Spleen (tissue), 11 donors: ENCODE measurements around the gene GPR78. TPM values are rescaled to one million over a fixed set of nuclear protein-coding genes. Genes with fewer than 3 reads are reported as not detected.

Experiments
- DNase-seq: peaks from one replicate; pipeline ENCODE4 v3.0.0-alpha.2; 2020
- H3K27ac ChIP-seq, 8 donors: fragments of 200-600 bp; sonication (generic) in 7 of 8; 1 replicate in 4 of 8; 2 replicates in 4 of 8; pipeline versions ENCODE4 v1.5.0 to v1.8.0; 2016 to 2021; ENCODE audit warnings: inconsistent platforms in 4 of 8, mild to moderate bottlenecking in 4 of 8, moderate library complexity in 1 of 8
- H3K27me3 ChIP-seq, 7 donors: fragments of 200-600 bp; sonication (generic) in 6 of 7; replicated peaks in 1 of 7; 1 replicate in 4 of 7; 2 replicates in 3 of 7; pipeline versions ENCODE4 v1.5.0 to v1.8.0; 2016 to 2021; ENCODE audit warnings: inconsistent platforms in 3 of 7, mild to moderate bottlenecking in 1 of 7
- H3K36me3 ChIP-seq, 6 donors: fragments of 200-600 bp; sonication (generic) in 5 of 6; 1 replicate in 4 of 6; 2 replicates in 2 of 6; pipeline versions ENCODE4 v1.5.0 to v1.8.0; 2016 to 2021; ENCODE audit warnings: inconsistent platforms in 2 of 6
- H3K4me1 ChIP-seq, 6 donors: fragments of 200-600 bp; sonication (generic) in 5 of 6; 1 replicate in 3 of 6; 2 replicates in 3 of 6; pipeline versions ENCODE4 v1.5.0 to v1.8.0; 2016 to 2021; ENCODE audit warnings: inconsistent platforms in 3 of 6
- H3K4me3 ChIP-seq, 8 donors: fragments of 200-600 bp; sonication (generic) in 7 of 8; 1 replicate in 4 of 8; 2 replicates in 4 of 8; pipeline versions ENCODE4 v1.5.0 to v1.8.0; 2016 to 2021; ENCODE audit warnings: inconsistent platforms in 4 of 8, mild to moderate bottlenecking in 4 of 8, moderate library complexity in 2 of 8
- H3K9me3 ChIP-seq, 8 donors: fragments of 200-600 bp; sonication (generic) in 7 of 8; 1 replicate in 4 of 8; 2 replicates in 4 of 8; pipeline versions ENCODE4 v1.5.0 to v1.8.0; 2016 to 2021; ENCODE audit warnings: inconsistent platforms in 4 of 8
- POLR2A ChIP-seq, 3 donors: fragments of 450-650 bp; IDR thresholded peaks; one replicate each; pipeline ENCODE4 v1.5.1; 2017; ENCODE audit warnings: antibody characterized with exemption in 3 of 3, mild to moderate bottlenecking in 1 of 3
- POLR2AphosphoS5 ChIP-seq, 3 donors: sonication (generic); formaldehyde crosslinking; IDR thresholded peaks; one replicate each; pipeline ENCODE4 v1.5.1; 2017; ENCODE audit warnings: antibody characterized with exemption in 3 of 3
- WGBS, 5 donors: extraction: QIAGEN DNeasy Blood & Tissue Kit in 3 of 5; methylation state at CpG; one replicate each; pipeline versions ENCODE4 v1.1.5 to v1.1.7; 2013 to 2018; 5-methylcytosine and 5-hydroxymethylcytosine counted together
- intact Hi-C: fragments of 100-400 bp; cut with DNase I; formaldehyde crosslinking; loops from one replicate; pipeline ENCODE4 v1.15.0; 2023; ENCODE audit warnings: low total_unique reads
- polyA plus RNA-seq, 3 donors: library from polyadenylated mRNA; stranded (reverse); fragments of 200-250 nt; gene quantifications; one replicate each; pipeline ENCODE4 v1.2.1, GENCODE V29; 2013
- total RNA-seq, 7 donors: library from RNA; depleted of rRNA in 3 of 7; stranded (reverse); fragments of >200 nt in 3 of 7; fragmentation: NEBNext Ultra II Directional in 4 of 7; extraction: Animal tissue kit (Norgen Biotek cat#: 25700) in 4 of 7; gene quantifications; one replicate each; pipeline versions ENCODE4 v1.1.0 to v1.2.1, GENCODE V29; 2016 to 2021
- TF ChIP-seq, protein P1 (sequence below), 11 experiments: fragments of 200-600 bp in 7 of 11; fragments of 450-650 bp in 4 of 11; sonication (generic) in 4 of 11; IDR thresholded peaks in 8 of 11; conservative IDR thresholded peaks in 3 of 11; 1 replicate in 7 of 11; 2 replicates in 4 of 11; pipeline versions ENCODE4 v1.4.0 to v1.8.0; 2016 to 2021; ENCODE audit warnings: antibody characterized with exemption in 11 of 11, inconsistent platforms in 4 of 11, mild to moderate bottlenecking in 1 of 11
- donor health status: healthy with polysubstance abuse.
- donor health status: DM: no; HTN: no; CAD: no; lungs with moderate emphysema.
- donor health status: DM: no; HTN: no; CAD: no.
- donor health status: Bipolar disorder and iron deficiency.
- donor health status: healthy.
- donor health status: DM: no; HTN: no; CAD: no.
- donor health status: DM: yes; HTN: yes; CAD: no.

Gene GPR78
- total and polyA plus RNA-seq, 10 donors = 0.07 to 1.5 (median 0.12) TPM; not detected in 5

DNA sequence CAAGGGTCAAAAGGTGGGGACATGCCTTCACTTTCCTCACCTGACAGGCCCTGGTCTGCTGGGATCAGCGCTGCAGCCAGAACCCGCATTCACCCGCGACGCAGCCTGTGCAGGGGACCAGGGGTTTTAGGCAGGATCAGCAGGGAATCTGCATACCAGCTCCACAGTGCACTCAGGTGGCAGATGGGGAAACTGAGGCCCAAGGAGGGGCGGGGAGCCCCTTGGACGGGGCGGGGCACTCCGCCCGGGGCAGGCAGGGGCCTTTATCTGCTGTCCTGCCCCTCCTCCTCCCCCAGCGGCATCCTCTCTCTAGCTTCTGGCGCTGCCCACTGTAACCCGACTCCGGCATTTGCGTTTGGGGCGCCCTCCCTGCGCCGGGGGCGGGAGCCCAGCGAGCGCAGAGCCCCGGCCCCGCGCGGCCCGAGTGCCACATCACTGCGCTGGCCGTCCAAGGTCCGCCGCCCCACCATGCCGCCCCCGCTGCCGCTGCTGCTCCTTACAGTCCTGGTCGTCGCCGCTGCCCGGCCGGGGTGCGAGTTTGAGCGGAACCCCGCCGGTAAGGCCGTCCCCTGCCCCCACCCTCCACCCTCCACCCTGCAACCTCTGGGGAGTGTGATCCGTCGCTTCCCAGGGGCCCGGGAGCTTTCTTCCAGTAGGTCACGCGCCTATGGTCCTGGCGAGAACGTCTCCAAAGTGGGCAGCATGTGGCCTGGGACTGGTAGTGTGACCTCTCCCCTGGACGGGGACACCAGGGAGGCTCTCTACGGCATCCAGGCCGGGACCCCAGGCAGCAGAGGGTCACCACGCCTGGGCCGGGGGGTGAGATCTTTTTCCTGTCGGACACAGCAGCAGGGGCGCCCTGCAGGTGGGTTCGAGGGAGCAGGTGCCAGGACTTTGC lies 12.4 kb downstream of the GPR78 start, which contains the start of gene CPZ:
TSS of gene CPZ (plus strand) at position 400 of the 898 bp plus-strand sequence. CDS start at position 469, 69 bp downstream.
- no peak within 1 kb of the TSS for H3K27ac ChIP-seq
- no peaks in the 10 kb centered on the region for H3K36me3 ChIP-seq
- H3K9me3 ChIP-seq = no peaks in the 10 kb centered on the region
- peaks cover 0 to 12% (median 2%) of the 10 kb centered on the region in 6 donors for H3K4me1 ChIP-seq
- DNase-seq = no peak
- WGBS, 5 donors = 4 to 5% (median 5%) methylated on average over 49 to 58 of the region's 58 CpGs
- peaks cover 0 to 83% (median 21%) of the 10 kb centered on the region in 7 donors for H3K27me3 ChIP-seq
- TF ChIP-seq POLR2AphosphoS5 (IDR thresholded peaks at IDR 0.05) (no peak), POLR2A (IDR thresholded peaks at IDR 0.05) (no peak)
- TF ChIP-seq, protein P1, sequence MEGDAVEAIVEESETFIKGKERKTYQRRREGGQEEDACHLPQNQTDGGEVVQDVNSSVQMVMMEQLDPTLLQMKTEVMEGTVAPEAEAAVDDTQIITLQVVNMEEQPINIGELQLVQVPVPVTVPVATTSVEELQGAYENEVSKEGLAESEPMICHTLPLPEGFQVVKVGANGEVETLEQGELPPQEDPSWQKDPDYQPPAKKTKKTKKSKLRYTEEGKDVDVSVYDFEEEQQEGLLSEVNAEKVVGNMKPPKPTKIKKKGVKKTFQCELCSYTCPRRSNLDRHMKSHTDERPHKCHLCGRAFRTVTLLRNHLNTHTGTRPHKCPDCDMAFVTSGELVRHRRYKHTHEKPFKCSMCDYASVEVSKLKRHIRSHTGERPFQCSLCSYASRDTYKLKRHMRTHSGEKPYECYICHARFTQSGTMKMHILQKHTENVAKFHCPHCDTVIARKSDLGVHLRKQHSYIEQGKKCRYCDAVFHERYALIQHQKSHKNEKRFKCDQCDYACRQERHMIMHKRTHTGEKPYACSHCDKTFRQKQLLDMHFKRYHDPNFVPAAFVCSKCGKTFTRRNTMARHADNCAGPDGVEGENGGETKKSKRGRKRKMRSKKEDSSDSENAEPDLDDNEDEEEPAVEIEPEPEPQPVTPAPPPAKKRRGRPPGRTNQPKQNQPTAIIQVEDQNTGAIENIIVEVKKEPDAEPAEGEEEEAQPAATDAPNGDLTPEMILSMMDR (IDR thresholded peaks at IDR 0.05 in 8 of 11, conservative IDR thresholded peaks at IDR 0.05 in 3 of 11) = no peak
- peak within 1 kb of the TSS in 2 of 8 donors; percentile 10 to 42 for H3K4me3 ChIP-seq
- intact Hi-C loops = loop anchor here (5.0 kb wide), 1 partner anchor 125 kb away; no protein-coding TSS in a partner anchor

DNA sequence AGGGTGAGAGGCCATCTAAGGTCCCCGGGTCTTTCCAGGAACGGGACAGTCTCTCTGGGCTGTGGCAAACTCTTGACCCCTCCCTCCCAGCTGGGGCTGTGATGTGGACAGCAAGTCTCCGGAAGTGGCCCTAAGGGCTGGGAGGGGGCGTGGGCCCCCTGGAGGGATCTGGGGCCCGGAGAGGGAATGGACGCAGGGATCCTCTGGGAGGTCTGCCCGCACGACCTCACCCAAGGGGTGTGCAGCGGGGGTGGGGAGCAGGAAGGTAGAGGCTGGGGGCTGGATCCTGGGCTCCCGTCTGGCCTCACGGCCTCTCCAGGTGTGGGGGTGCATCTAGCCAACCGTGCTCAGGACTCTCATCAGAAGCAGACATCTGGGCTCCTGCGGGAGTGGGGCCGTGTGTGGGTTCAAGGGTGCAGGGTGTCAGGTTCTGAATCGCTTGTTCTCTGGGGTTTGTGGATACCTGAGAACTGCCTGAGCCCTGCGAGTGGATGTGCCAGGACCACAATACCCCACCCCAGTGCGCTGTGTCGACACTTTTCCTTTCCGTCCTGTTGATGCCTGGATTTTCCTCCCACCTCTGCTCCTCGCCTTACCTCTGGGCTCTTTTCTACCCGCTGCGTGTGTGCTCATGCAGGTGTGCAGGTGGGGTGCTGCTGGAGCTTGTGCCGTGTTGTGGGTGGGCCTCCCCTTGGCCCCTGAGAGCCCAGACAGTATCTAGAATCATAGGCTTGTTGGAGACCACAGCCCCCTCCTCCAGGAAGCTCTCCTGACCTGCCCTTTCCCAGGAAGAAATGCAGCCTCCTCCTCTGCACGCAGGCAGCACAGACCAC lies 13.3 kb downstream of the GPR78 start:
- no peak for TF ChIP-seq POLR2A (IDR thresholded peaks at IDR 0.05)
- TF ChIP-seq, protein P1 (IDR thresholded peaks at IDR 0.05 in 8 of 11, conservative IDR thresholded peaks at IDR 0.05 in 3 of 11) = no peak
- no peak for TF ChIP-seq POLR2AphosphoS5 (IDR thresholded peaks at IDR 0.05)
- Histone ChIP-seq H3K4me3 (peak overlapping the region in 2 of 8 donors; percentile 10 to 42), H3K27ac (no peak overlapping the region), H3K27me3 (peaks cover 0 to 74% (median 21%) of the 10 kb centered on the region in 7 donors), H3K9me3 (no peaks in the 10 kb centered on the region), H3K36me3 (no peaks in the 10 kb centered on the region), H3K4me1 (peaks cover 0 to 12% (median 2%) of the 10 kb centered on the region in 6 donors)
- DNase-seq = no peak
- intact Hi-C loops = loop anchor here (5.0 kb wide), 1 partner anchor 126 kb away; no protein-coding TSS in a partner anchor
- 24 to 49% (median 27%) methylated on average over 11 to 24 of the region's 24 CpGs for WGBS, 5 donors

DNA sequence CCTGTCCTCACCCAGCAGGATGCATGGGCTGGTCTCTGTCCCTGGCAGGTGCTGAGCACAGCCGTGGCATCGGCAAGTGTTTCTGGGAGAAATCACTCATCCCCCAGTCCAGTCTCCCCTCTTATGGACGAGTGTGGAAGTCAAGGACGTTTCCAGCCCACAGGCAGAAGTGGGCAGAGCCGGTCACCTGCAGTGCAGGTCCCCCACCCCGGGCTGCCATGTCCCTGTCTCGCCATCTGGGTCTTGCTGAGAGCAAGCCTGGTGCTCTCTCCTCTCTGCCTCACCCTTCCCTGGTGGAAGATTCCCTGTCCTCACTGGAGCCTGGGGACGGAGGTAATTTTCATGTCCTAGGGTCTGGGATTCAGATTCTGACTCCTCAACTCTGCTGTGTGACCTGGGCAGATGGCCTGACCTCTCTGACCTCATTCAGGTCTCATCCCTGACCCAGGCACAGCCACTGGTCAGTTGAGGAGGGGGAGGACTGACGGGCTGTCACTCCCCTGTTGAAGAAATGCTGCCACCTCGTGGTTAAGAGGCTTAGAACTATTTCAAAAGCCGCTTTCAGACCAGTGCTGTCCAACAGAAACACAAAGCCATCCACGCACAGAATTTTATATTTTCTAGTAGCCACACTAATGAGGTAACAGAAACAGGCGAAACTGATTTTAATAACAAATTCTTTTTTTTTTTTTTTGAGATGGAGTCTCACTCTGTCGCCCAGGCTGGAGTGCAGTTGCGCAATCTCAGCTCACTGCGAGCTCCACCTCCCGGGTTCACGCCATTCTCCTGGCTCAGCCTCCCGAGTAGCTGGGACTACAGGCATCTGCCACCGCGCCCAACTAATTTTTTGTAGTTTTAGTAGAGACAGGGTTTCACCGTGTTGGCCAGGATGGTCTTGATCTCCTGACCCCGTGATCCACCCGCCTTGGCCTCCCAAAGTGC lies 14.2 kb downstream of the GPR78 start:
- no peak overlapping the region for H3K4me3 ChIP-seq
- DNase-seq = no peak
- peaks cover 0 to 65% (median 21%) of the 10 kb centered on the region in 7 donors for H3K27me3 ChIP-seq
- H3K9me3 ChIP-seq = no peaks in the 10 kb centered on the region
- peaks cover 0 to 12% (median 2%) of the 10 kb centered on the region in 6 donors for H3K4me1 ChIP-seq
- TF ChIP-seq, protein P1 (IDR thresholded peaks at IDR 0.05 in 8 of 11, conservative IDR thresholded peaks at IDR 0.05 in 3 of 11) = peak in 8 of 11 experiments; percentile 23 to 54 (median 42)
- no peak for TF ChIP-seq POLR2AphosphoS5 (IDR thresholded peaks at IDR 0.05)
- no peaks in the 10 kb centered on the region for H3K36me3 ChIP-seq
- intact Hi-C loops = loop anchor here (5.0 kb wide), 1 partner anchor 127 kb away; no protein-coding TSS in a partner anchor
- no peak overlapping the region for H3K27ac ChIP-seq
- WGBS, 5 donors = 56 to 65% (median 58%) methylated on average over 22 to 24 of the region's 24 CpGs
